HEK293 (cell line): ENCODE data around the gene KIF23.
A peak's percentile ranks its signal among the peaks of the same experiment; 100 is the strongest.

Source experiments
- BCL11B ChIP-seq: fragments of 450-650 bp; formaldehyde crosslinking; IDR thresholded peaks from 2 replicates; pipeline ENCODE4 v1.5.1; 2016; ENCODE audit warnings: low read depth, missing biosample characterization, missing genetic modification characterization
- EGR2 ChIP-seq: fragments of 450-650 bp; formaldehyde crosslinking; IDR thresholded peaks from 2 replicates; pipeline ENCODE4 v1.5.1; 2016; ENCODE audit warnings: low read depth, missing biosample characterization, missing genetic modification characterization
- GLI4 ChIP-seq: fragments of 450-650 bp; formaldehyde crosslinking; IDR thresholded peaks from 2 replicates; pipeline ENCODE4 v1.5.1; 2016; ENCODE audit warnings: missing biosample characterization, missing genetic modification characterization
- INSM2 ChIP-seq: fragments of 450-650 bp; formaldehyde crosslinking; IDR thresholded peaks from 2 replicates; pipeline ENCODE4 v1.5.1; 2016; ENCODE audit warnings: missing biosample characterization, missing genetic modification characterization
- ZBTB11 ChIP-seq: fragments of 450-650 bp; formaldehyde crosslinking; conservative IDR thresholded peaks from 2 replicates; pipeline ENCODE4 v1.5.1; 2016; ENCODE audit warnings: low read depth, missing biosample characterization, missing genetic modification characterization
- ZBTB20 ChIP-seq: fragments of 450-650 bp; formaldehyde crosslinking; IDR thresholded peaks from 2 replicates; pipeline ENCODE4 v1.5.1; 2016; ENCODE audit warnings: missing biosample characterization, missing genetic modification characterization
- ZBTB48 ChIP-seq: fragments of 450-650 bp; formaldehyde crosslinking; IDR thresholded peaks from 2 replicates; pipeline ENCODE4 v1.5.1; 2016; ENCODE audit warnings: missing biosample characterization, missing genetic modification characterization
- ZFP37 ChIP-seq: fragments of 450-650 bp; formaldehyde crosslinking; IDR thresholded peaks from 2 replicates; pipeline ENCODE4 v1.5.1; 2016; ENCODE audit warnings: missing biosample characterization, missing genetic modification characterization
- ZFP41 ChIP-seq: fragments of 450-650 bp; formaldehyde crosslinking; IDR thresholded peaks from 2 replicates; pipeline ENCODE4 v1.5.1; 2016; ENCODE audit warnings: missing biosample characterization, missing genetic modification characterization, borderline replicate concordance
- ZFP69B ChIP-seq: fragments of 450-650 bp; formaldehyde crosslinking; IDR thresholded peaks from 2 replicates; pipeline ENCODE4 v1.5.1; 2016; ENCODE audit warnings: missing biosample characterization, missing genetic modification characterization
- ZIC2 ChIP-seq: fragments of 450-650 bp; formaldehyde crosslinking; IDR thresholded peaks from 2 replicates; pipeline ENCODE4 v1.5.1; 2016; ENCODE audit warnings: missing biosample characterization, missing genetic modification characterization
- ZNF148 ChIP-seq: fragments of 450-650 bp; formaldehyde crosslinking; IDR thresholded peaks from 2 replicates; pipeline ENCODE4 v1.5.0; 2017; ENCODE audit warnings: missing biosample characterization, missing genetic modification characterization, borderline replicate concordance
- ZNF157 ChIP-seq: fragments of 450-650 bp; formaldehyde crosslinking; IDR thresholded peaks from 2 replicates; pipeline ENCODE4 v1.5.1; 2016; ENCODE audit warnings: missing biosample characterization, missing genetic modification characterization
- ZNF239 ChIP-seq: fragments of 450-650 bp; formaldehyde crosslinking; IDR thresholded peaks from 2 replicates; pipeline ENCODE4 v1.5.1; 2016; ENCODE audit warnings: missing biosample characterization, missing genetic modification characterization
- ZNF416 ChIP-seq: fragments of 450-650 bp; formaldehyde crosslinking; IDR thresholded peaks from 2 replicates; pipeline ENCODE4 v1.5.1; 2016; ENCODE audit warnings: missing biosample characterization, missing genetic modification characterization
- ZNF544 ChIP-seq: fragments of 450-650 bp; formaldehyde crosslinking; IDR thresholded peaks from 2 replicates; pipeline ENCODE4 v1.5.0; 2017; ENCODE audit warnings: missing biosample characterization, missing genetic modification characterization
- ZNF561 ChIP-seq: fragments of 450-650 bp; IDR thresholded peaks from 2 replicates; pipeline ENCODE4 v1.5.1; 2018; ENCODE audit warnings: missing biosample characterization, missing genetic modification characterization, borderline replicate concordance
- ZNF639 ChIP-seq: fragments of 450-650 bp; formaldehyde crosslinking; IDR thresholded peaks from 2 replicates; pipeline ENCODE4 v1.5.1; 2016; ENCODE audit warnings: missing biosample characterization, missing genetic modification characterization
- ZNF658 ChIP-seq: fragments of 450-650 bp; formaldehyde crosslinking; IDR thresholded peaks from 2 replicates; pipeline ENCODE4; 2016; ENCODE audit warnings: missing biosample characterization, missing genetic modification characterization
- ZNF785 ChIP-seq: fragments of 450-650 bp; formaldehyde crosslinking; IDR thresholded peaks from 2 replicates; pipeline ENCODE4 v1.5.1; 2016; ENCODE audit warnings: missing biosample characterization, missing genetic modification characterization
- ZNF837 ChIP-seq: fragments of 450-650 bp; formaldehyde crosslinking; IDR thresholded peaks from 2 replicates; pipeline ENCODE4 v1.5.1; 2016; ENCODE audit warnings: missing biosample characterization, missing genetic modification characterization
- ZNF843 ChIP-seq: fragments of 450-650 bp; formaldehyde crosslinking; IDR thresholded peaks from 2 replicates; pipeline ENCODE4 v1.5.1; 2016; ENCODE audit warnings: missing biosample characterization, missing genetic modification characterization
- ZSCAN16 ChIP-seq: fragments of 450-650 bp; formaldehyde crosslinking; IDR thresholded peaks from 2 replicates; pipeline ENCODE4 v1.5.1; 2016; ENCODE audit warnings: missing biosample characterization, missing genetic modification characterization
- TF ChIP-seq, protein P1 (sequence below): fragments of 450-650 bp; formaldehyde crosslinking; IDR thresholded peaks from 2 replicates; pipeline ENCODE4 v1.5.1; 2016; ENCODE audit warnings: missing biosample characterization, missing genetic modification characterization
- TF ChIP-seq, protein P2 (sequence below): sonication (generic); formaldehyde crosslinking; IDR thresholded peaks from 2 replicates; pipeline ENCODE4 v1.8.1; 2022; ENCODE audit warnings: mild to moderate bottlenecking, moderate library complexity, missing genetic modification reagents

Gene KIF23

DNA sequence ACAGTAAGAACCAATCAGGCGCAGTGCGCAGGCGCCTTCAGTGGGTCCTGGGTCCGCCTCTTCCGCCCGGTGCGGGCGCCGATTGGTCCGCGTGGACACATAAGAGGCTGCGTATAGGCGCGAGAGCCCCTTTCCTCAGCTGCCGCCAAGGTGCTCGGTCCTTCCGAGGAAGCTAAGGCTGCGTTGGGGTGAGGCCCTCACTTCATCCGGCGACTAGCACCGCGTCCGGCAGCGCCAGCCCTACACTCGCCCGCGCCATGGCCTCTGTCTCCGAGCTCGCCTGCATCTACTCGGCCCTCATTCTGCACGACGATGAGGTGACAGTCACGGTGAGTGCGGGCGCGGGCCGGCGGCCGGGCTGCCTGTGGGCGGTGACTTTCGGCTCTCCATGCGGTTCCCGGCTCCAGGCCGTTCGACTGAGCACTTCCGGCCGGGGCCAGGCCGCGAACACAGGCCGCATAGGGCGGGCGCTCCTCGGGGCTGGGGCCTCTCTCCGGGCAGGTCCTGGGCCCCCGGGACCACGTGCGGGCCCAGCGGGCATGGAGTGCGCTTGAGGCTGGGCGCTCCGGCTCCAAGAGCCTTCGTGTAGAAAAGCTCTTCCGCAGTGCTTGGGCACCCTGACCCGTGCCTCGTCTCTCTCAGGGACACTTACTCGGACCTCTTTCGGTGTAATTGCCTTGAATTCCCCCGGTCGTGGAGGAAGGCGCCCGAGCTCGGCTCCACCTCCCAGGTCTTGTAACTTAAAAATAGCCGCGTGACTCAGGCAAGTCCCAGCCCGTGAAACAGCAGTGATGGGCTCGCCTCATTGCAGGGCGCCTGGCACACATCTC, 38.8 kb downstream of the KIF23 start, which contains the start of gene RPLP1 (continued):
- TF ChIP-seq, protein P1, sequence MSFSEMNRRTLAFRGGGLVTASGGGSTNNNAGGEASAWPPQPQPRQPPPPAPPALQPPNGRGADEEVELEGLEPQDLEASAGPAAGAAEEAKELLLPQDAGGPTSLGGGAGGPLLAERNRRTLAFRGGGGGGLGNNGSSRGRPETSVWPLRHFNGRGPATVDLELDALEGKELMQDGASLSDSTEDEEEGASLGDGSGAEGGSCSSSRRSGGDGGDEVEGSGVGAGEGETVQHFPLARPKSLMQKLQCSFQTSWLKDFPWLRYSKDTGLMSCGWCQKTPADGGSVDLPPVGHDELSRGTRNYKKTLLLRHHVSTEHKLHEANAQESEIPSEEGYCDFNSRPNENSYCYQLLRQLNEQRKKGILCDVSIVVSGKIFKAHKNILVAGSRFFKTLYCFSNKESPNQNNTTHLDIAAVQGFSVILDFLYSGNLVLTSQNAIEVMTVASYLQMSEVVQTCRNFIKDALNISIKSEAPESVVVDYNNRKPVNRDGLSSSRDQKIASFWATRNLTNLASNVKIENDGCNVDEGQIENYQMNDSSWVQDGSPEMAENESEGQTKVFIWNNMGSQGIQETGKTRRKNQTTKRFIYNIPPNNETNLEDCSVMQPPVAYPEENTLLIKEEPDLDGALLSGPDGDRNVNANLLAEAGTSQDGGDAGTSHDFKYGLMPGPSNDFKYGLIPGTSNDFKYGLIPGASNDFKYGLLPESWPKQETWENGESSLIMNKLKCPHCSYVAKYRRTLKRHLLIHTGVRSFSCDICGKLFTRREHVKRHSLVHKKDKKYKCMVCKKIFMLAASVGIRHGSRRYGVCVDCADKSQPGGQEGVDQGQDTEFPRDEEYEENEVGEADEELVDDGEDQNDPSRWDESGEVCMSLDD = peak; percentile 82
- TF ChIP-seq ZNF544 (tag by site-specific recombination) (no peak), ZNF658 (tag by site-specific recombination) (peak; percentile 14; the same call in 1 of the 2 replicates), BCL11B (0 out of 2 replicates have a peak, but pooled peaks have one; percentile 58), ZNF837 (tag by site-specific recombination) (peak; percentile 93; the same call in 1 of the 2 replicates), ZBTB20 (peak; percentile 88), ZNF148 (tag by site-specific recombination) (peak; percentile 62; the same call in 1 of the 2 replicates), ZNF785 (peak; percentile 89; the same call in 1 of the 2 replicates), ZNF157 (tag by site-specific recombination) (no peak), GLI4 (tag by site-specific recombination) (peak; percentile 92; the same call in 1 of the 2 replicates), ZBTB48 (peak; percentile 55; the same call in 1 of the 2 replicates), ZNF639 (tag by site-specific recombination) (peak; percentile 89), ZNF416 (tag by site-specific recombination) (peak; percentile 45; the same call in 1 of the 2 replicates), ZIC2 (tag by site-specific recombination) (no peak), ZBTB11 (tag by site-specific recombination) (peak; percentile 88), ZNF239 (peak; percentile 84; the same call in 1 of the 2 replicates), ZNF561 (tag by site-specific recombination) (peak; percentile 90), EGR2 (tag by site-specific recombination) (peak; percentile 81), INSM2 (peak; percentile 84), ZFP69B (tag by site-specific recombination) (peak; percentile 76), ZFP37 (tag by site-specific recombination) (peak; percentile 99), ZFP41 (tag by site-specific recombination) (peak; percentile 97; the same call in 1 of the 2 replicates), ZSCAN16 (peak; percentile 97), ZNF843 (tag by site-specific recombination) (peak; percentile 66; the same call in 1 of the 2 replicates)
- TF ChIP-seq, protein P2, sequence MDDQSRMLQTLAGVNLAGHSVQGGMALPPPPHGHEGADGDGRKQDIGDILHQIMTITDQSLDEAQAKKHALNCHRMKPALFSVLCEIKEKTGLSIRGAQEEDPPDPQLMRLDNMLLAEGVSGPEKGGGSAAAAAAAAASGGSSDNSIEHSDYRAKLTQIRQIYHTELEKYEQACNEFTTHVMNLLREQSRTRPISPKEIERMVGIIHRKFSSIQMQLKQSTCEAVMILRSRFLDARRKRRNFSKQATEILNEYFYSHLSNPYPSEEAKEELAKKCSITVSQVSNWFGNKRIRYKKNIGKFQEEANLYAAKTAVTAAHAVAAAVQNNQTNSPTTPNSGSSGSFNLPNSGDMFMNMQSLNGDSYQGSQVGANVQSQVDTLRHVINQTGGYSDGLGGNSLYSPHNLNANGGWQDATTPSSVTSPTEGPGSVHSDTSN = peak; percentile 35; the same call in 1 of the 2 replicates
